ENCODE results near the gene CNTNAP5. TPM values are rescaled to one million over a fixed set of nuclear protein-coding genes. Genes with fewer than 3 reads are reported as not detected.

CNTNAP5 gene
- total RNA-seq, 1 experiment from 2014 or later = not detected

DNA sequence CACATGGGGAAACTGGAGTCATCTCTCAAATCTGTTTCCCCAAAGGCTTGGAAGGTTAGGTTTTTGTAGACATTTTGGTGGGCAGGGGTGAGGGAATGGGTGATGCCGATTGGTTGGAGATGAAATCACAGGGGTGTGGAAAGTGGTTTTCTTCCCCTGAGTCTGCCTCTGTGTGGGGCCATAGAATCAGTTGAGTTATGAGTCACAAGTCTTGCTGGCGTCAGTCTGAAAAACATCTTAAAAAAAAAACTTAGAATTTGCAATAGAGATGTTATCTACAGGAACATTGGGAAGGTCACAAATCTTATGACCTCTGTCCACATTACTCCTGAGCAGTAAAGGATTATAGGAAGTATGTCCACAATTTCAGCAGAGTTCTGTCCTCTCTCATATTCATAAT lies 314.6 kb downstream of the CNTNAP5 start:
- no peak overlapping the region for H3K4me3 ChIP-seq (ENCODE audit: low read depth, low read length, poor library complexity, severe bottlenecking)
- no peak for DNase-seq (ENCODE audit: low spot score)
- intact Hi-C loops (cut with micrococcal nuclease; ENCODE audit: unreplicated experiment) = no loop called here
- no peaks in the 10 kb centered on the region for H3K27me3 ChIP-seq (replicated peaks; ENCODE audit: insufficient read depth, low read depth, low read length, poor library complexity)
- TF ChIP-seq, protein P1, sequence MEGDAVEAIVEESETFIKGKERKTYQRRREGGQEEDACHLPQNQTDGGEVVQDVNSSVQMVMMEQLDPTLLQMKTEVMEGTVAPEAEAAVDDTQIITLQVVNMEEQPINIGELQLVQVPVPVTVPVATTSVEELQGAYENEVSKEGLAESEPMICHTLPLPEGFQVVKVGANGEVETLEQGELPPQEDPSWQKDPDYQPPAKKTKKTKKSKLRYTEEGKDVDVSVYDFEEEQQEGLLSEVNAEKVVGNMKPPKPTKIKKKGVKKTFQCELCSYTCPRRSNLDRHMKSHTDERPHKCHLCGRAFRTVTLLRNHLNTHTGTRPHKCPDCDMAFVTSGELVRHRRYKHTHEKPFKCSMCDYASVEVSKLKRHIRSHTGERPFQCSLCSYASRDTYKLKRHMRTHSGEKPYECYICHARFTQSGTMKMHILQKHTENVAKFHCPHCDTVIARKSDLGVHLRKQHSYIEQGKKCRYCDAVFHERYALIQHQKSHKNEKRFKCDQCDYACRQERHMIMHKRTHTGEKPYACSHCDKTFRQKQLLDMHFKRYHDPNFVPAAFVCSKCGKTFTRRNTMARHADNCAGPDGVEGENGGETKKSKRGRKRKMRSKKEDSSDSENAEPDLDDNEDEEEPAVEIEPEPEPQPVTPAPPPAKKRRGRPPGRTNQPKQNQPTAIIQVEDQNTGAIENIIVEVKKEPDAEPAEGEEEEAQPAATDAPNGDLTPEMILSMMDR (conservative IDR thresholded peaks at IDR 0.05; ENCODE audit: low read depth, low read length) = no peak
- no peak for TF ChIP-seq EZH2 (IDR thresholded peaks at IDR 0.05; ENCODE audit: borderline replicate concordance, low read depth, low read length, poor library complexity, severe bottlenecking)
- H3K4me1 ChIP-seq (ENCODE audit: insufficient read depth, low read length, poor library complexity, severe bottlenecking) = no peaks in the 10 kb centered on the region
- no peaks in the 10 kb centered on the region for H3K36me3 ChIP-seq (ENCODE audit: insufficient read depth, low read length, poor library complexity, severe bottlenecking)
- CTCF ChIA-PET = no interaction called here
- POLR2A ChIA-PET (ENCODE audit: low non-redundant PET) = no interaction called here
- no peak overlapping the region for H3K27ac ChIP-seq (ENCODE audit: low read depth, low read length, poor library complexity, severe bottlenecking)
- no TSS peak for BruUV-seq (replicated peaks)
- no peaks in the 10 kb centered on the region for H3K9me3 ChIP-seq (ENCODE audit: low read depth, low read length, poor library complexity, severe bottlenecking)

DNA sequence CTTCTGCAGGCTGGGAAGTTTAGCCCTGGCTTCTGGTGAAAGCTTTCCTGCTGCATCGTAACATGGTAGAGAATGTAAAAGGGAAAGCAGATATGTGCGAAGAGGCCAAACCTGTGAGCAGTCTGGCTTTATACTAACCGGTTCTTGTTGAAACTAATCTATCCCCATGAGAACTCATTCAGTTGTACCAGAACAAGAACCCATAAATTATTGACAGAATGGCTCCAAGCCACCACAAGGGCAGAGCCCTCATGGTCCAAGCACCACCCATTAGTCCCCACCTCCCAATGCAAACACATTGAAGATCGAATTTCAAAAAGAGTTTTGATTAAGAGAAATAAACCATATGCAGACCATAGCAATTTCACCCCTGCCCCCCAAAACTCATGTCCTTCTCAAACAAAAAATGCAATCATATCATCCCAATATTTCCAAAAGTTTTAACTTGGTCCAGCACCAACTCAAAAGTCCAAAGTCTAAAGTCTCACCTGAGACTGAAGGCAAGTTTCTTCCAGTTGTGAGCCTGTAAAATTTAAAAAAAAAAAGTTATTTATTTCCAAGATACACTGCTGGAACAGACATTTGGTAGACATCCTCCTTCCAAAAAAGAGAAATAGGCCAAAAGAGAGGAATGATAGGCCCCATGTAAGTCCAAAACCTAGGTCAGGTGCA lies 318.9 kb downstream of the CNTNAP5 start:
- intact Hi-C loops (cut with micrococcal nuclease; ENCODE audit: unreplicated experiment) = no loop called here
- Histone ChIP-seq H3K27ac (ENCODE audit: low read depth, low read length, poor library complexity, severe bottlenecking) (no peak overlapping the region), H3K36me3 (ENCODE audit: insufficient read depth, low read length, poor library complexity, severe bottlenecking) (no peaks in the 10 kb centered on the region), H3K4me3 (ENCODE audit: low read depth, low read length, poor library complexity, severe bottlenecking) (no peak overlapping the region), H3K9me3 (ENCODE audit: low read depth, low read length, poor library complexity, severe bottlenecking) (no peaks in the 10 kb centered on the region), H3K27me3 (replicated peaks; ENCODE audit: insufficient read depth, low read depth, low read length, poor library complexity) (no peaks in the 10 kb centered on the region), H3K4me1 (ENCODE audit: insufficient read depth, low read length, poor library complexity, severe bottlenecking) (no peaks in the 10 kb centered on the region)
- no peak for DNase-seq (ENCODE audit: low spot score)
- ChIA-PET POLR2A (ENCODE audit: low non-redundant PET) (no interaction called here), CTCF (no interaction called here)
- no TSS peak for BruUV-seq (replicated peaks)
- no peak for TF ChIP-seq EZH2 (IDR thresholded peaks at IDR 0.05; ENCODE audit: borderline replicate concordance, low read depth, low read length, poor library complexity, severe bottlenecking)
- TF ChIP-seq, protein P1 (conservative IDR thresholded peaks at IDR 0.05; ENCODE audit: low read depth, low read length) = no peak

DNA sequence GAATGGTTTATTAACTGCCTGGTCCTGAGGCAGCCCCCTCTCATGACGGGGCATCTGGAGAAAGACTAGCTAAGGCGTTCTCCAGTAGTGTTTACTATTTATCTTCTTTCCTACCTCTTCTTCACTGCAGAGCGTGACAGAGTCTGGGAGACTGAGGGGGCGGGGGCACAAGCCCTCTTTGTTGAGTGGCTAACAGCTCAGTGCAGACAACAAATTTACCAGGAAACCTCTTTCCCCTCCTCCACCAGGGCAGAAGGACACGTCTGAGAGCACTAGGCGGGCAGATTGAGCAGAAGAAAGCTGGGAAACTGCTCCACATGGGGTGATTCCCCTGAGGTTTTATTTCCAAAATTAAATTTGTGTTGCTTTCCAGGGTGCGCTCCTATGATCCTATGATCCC lies 322.1 kb downstream of the CNTNAP5 start:
- no peak for TF ChIP-seq EZH2 (IDR thresholded peaks at IDR 0.05; ENCODE audit: borderline replicate concordance, low read depth, low read length, poor library complexity, severe bottlenecking)
- TF ChIP-seq, protein P1 (conservative IDR thresholded peaks at IDR 0.05; ENCODE audit: low read depth, low read length) = no peak
- Histone ChIP-seq H3K4me3 (ENCODE audit: low read depth, low read length, poor library complexity, severe bottlenecking) (no peak overlapping the region), H3K36me3 (ENCODE audit: insufficient read depth, low read length, poor library complexity, severe bottlenecking) (no peaks in the 10 kb centered on the region), H3K9me3 (ENCODE audit: low read depth, low read length, poor library complexity, severe bottlenecking) (no peaks in the 10 kb centered on the region), H3K27me3 (replicated peaks; ENCODE audit: insufficient read depth, low read depth, low read length, poor library complexity) (no peaks in the 10 kb centered on the region), H3K4me1 (ENCODE audit: insufficient read depth, low read length, poor library complexity, severe bottlenecking) (no peaks in the 10 kb centered on the region), H3K27ac (ENCODE audit: low read depth, low read length, poor library complexity, severe bottlenecking) (no peak overlapping the region)
- ChIA-PET CTCF (no interaction called here), POLR2A (ENCODE audit: low non-redundant PET) (no interaction called here)
- intact Hi-C loops (cut with micrococcal nuclease; ENCODE audit: unreplicated experiment) = no loop called here
- DNase-seq (ENCODE audit: low spot score) = no peak
- BruUV-seq (replicated peaks) = no TSS peak
